LoVo (cell line): ENCODE data around the gene RCHY1.
"Not testable (repeated sequence)": the region's sequence is repeated elsewhere in the genome, so short reads cannot be mapped to it uniquely, and the experiment has no call there.

Source experiments
- DNase-seq: peaks from one replicate; pipeline ENCODE4 v3.0.0-alpha.2; 2016; ENCODE audit warnings: low spot score

The RCHY1 gene

GRCh38 chr4:75514131-75514948, at the start of gene RCHY1, which contains the start of gene THAP6:
Gene RCHY1 (minus strand): TSS chr4:75514403. CDS start chr4:75514286, 117 bp downstream.
Gene THAP6 (plus strand): TSS chr4:75514473. CDS start chr4:75515453, 980 bp downstream.
- peak; percentile 98 for DNase-seq

GRCh38 chr4:75561789-75562188, 47.6 kb upstream of the RCHY1 start:
- DNase-seq: no peak

GRCh38 chr4:75557696-75558095, 43.5 kb upstream of the RCHY1 start:
- DNase-seq: no peak

- DNase-seq: peak; percentile 23
Measured at GRCh38 chr4:75555294-75556164, 41.3 kb upstream of the RCHY1 start, which contains the start of gene ODAPH. Gene ODAPH (plus strand): TSS chr4:75556066. CDS start chr4:75556083, 17 bp downstream.

- DNase-seq: no peak
Measured at GRCh38 chr4:75552452-75552851, 38.2 kb upstream of the RCHY1 start.

- no peak for DNase-seq
Measured at GRCh38 chr4:75549019-75549418, 34.8 kb upstream of the RCHY1 start.

- DNase-seq: no peak
Measured at GRCh38 chr4:75547647-75548387, 33.6 kb upstream of the RCHY1 start.

GRCh38 chr4:75545526-75545925, 31.3 kb upstream of the RCHY1 start:
- no peak for DNase-seq

- no peak for DNase-seq
Measured at GRCh38 chr4:75544870-75545269, 30.7 kb upstream of the RCHY1 start.

GRCh38 chr4:75544220-75544619, 30.0 kb upstream of the RCHY1 start:
- DNase-seq: not testable (repeated sequence)

- DNase-seq: peak; percentile 15
Measured at GRCh38 chr4:75542824-75543223, 28.6 kb upstream of the RCHY1 start.

- not testable (repeated sequence) for DNase-seq
Measured at GRCh38 chr4:75537308-75537707, 23.1 kb upstream of the RCHY1 start.

- DNase-seq: not testable (repeated sequence)
Measured at GRCh38 chr4:75533926-75534325, 19.7 kb upstream of the RCHY1 start.

GRCh38 chr4:75533339-75533887, 19.2 kb upstream of the RCHY1 start:
- not testable (repeated sequence) for DNase-seq

GRCh38 chr4:75531536-75532143, 17.4 kb upstream of the RCHY1 start:
- DNase-seq: not testable (repeated sequence)

GRCh38 chr4:75530556-75531322, 16.5 kb upstream of the RCHY1 start:
- no peak for DNase-seq

GRCh38 chr4:75527482-75527881, 13.3 kb upstream of the RCHY1 start:
- no peak for DNase-seq

- no peak for DNase-seq
Measured at GRCh38 chr4:75525910-75526309, 11.7 kb upstream of the RCHY1 start.

GRCh38 chr4:75525086-75525485, 10.9 kb upstream of the RCHY1 start:
- no peak for DNase-seq

- DNase-seq: not testable (repeated sequence)
Measured at GRCh38 chr4:75519452-75519851, 5.2 kb upstream of the RCHY1 start.
